ENCODE measurements around the gene B4GALT5.

B4GALT5 gene

GRCh38 chr20:49700411-49701185 is 13.1 kb downstream of the B4GALT5 start:
- no peak overlapping the region for H3K4me3 ChIP-seq (replicated peaks; ENCODE audit: low read depth, low read length)
- peak; percentile 50 for DNase-seq (ENCODE audit: extremely low read depth, low read depth)
- TF ChIP-seq CTCF (IDR thresholded peaks at IDR 0.05; ENCODE audit: low read depth, low read length, missing control alignments): no peak

GRCh38 chr20:49699200-49699992 is 14.3 kb downstream of the B4GALT5 start:
- TF ChIP-seq CTCF (IDR thresholded peaks at IDR 0.05; ENCODE audit: low read depth, low read length, missing control alignments): no peak

GRCh38 chr20:49698477-49698876 is 15.2 kb downstream of the B4GALT5 start:
- no peak overlapping the region for H3K4me3 ChIP-seq (replicated peaks; ENCODE audit: low read depth, low read length)
- DNase-seq (ENCODE audit: extremely low read depth, low read depth): no peak
- TF ChIP-seq CTCF (IDR thresholded peaks at IDR 0.05; ENCODE audit: low read depth, low read length, missing control alignments): no peak

More at GRCh38 chr20:49699200-49699992, 14.3 kb downstream of the B4GALT5 start:
- DNase-seq (ENCODE audit: extremely low read depth, low read depth): no peak
- H3K4me3 ChIP-seq (replicated peaks; ENCODE audit: low read depth, low read length): no peak overlapping the region

GRCh38 chr20:49697071-49697470 is 16.6 kb downstream of the B4GALT5 start:
- TF ChIP-seq CTCF (IDR thresholded peaks at IDR 0.05; ENCODE audit: low read depth, low read length, missing control alignments): no peak
- DNase-seq (ENCODE audit: extremely low read depth, low read depth): no peak
- H3K4me3 ChIP-seq (replicated peaks; ENCODE audit: low read depth, low read length): no peak overlapping the region

- no peak for TF ChIP-seq CTCF (IDR thresholded peaks at IDR 0.05; ENCODE audit: low read depth, low read length, missing control alignments)
- H3K4me3 ChIP-seq (replicated peaks; ENCODE audit: low read depth, low read length): no peak overlapping the region
- no peak for DNase-seq (ENCODE audit: extremely low read depth, low read depth)
Observed at GRCh38 chr20:49696594-49696993, 17.1 kb downstream of the B4GALT5 start.

GRCh38 chr20:49695830-49696229 is 17.8 kb downstream of the B4GALT5 start:
- DNase-seq (ENCODE audit: extremely low read depth, low read depth): no peak
- TF ChIP-seq CTCF (IDR thresholded peaks at IDR 0.05; ENCODE audit: low read depth, low read length, missing control alignments): no peak
- H3K4me3 ChIP-seq (replicated peaks; ENCODE audit: low read depth, low read length): no peak overlapping the region
